GM20431 (cell line): ENCODE results near the gene KIF21B.

ENCODE experiments used
- in situ Hi-C: fragments of 300-500 bp; cut with MseI, MboI; formaldehyde crosslinking; loops from one replicate; pipeline ENCODE4 v1.15.0; 2020; ENCODE audit warnings: low sequenced_read_pairs; ENCODE audit not compliant: unreplicated experiment

KIF21B gene

GRCh38 chr1:201048521-201048920, 25.0 kb upstream of the KIF21B start:
- in situ Hi-C loops: loop anchor here (10.0 kb wide), 1 partner anchor 74 kb away; no protein-coding TSS in a partner anchor

GRCh38 chr1:201044119-201044518, 20.6 kb upstream of the KIF21B start:
- in situ Hi-C loops: loop anchor here (10.0 kb wide), 1 partner anchor 69 kb away; no protein-coding TSS in a partner anchor

- in situ Hi-C loops: loop anchor here (10.0 kb wide), 1 partner anchor 68 kb away; no protein-coding TSS in a partner anchor
Observed at GRCh38 chr1:201042779-201043461, 19.4 kb upstream of the KIF21B start.

- in situ Hi-C loops: loop anchor here (10.0 kb wide), 1 partner anchor 66 kb away; no protein-coding TSS in a partner anchor
Observed at GRCh38 chr1:201041011-201041410, 17.5 kb upstream of the KIF21B start.

- in situ Hi-C loops: loop anchor here (10.0 kb wide), 1 partner anchor 65 kb away; no protein-coding TSS in a partner anchor
Observed at GRCh38 chr1:201039876-201040275, 16.4 kb upstream of the KIF21B start.

- in situ Hi-C loops: no loop called here
Observed at GRCh38 chr1:201039418-201039817, 15.9 kb upstream of the KIF21B start.

- in situ Hi-C loops: no loop called here
Observed at GRCh38 chr1:201038186-201038876, 14.8 kb upstream of the KIF21B start.

GRCh38 chr1:201036188-201036842, 12.8 kb upstream of the KIF21B start:
- in situ Hi-C loops: no loop called here

GRCh38 chr1:201034671-201035070, 11.2 kb upstream of the KIF21B start:
- in situ Hi-C loops: no loop called here

- in situ Hi-C loops: no loop called here
Observed at GRCh38 chr1:201032408-201032807, 8.9 kb upstream of the KIF21B start.

- in situ Hi-C loops: no loop called here
Observed at GRCh38 chr1:201028461-201028889, 5.0 kb upstream of the KIF21B start.

- in situ Hi-C loops: no loop called here
Observed at GRCh38 chr1:201026836-201027235, 3.3 kb upstream of the KIF21B start.

- in situ Hi-C loops: no loop called here
Observed at GRCh38 chr1:201026234-201026633, 2.7 kb upstream of the KIF21B start.

GRCh38 chr1:201025571-201026002, 2.1 kb upstream of the KIF21B start:
- in situ Hi-C loops: no loop called here

GRCh38 chr1:201024625-201024998, 1.1 kb upstream of the KIF21B start:
- in situ Hi-C loops: no loop called here

GRCh38 chr1:201023920-201024624, 558 bp upstream of the KIF21B start:
- in situ Hi-C loops: no loop called here

- in situ Hi-C loops: no loop called here
Observed at GRCh38 chr1:201022820-201023516, 546 bp downstream of the KIF21B start.

GRCh38 chr1:201022493-201022819, 1.1 kb downstream of the KIF21B start:
- in situ Hi-C loops: no loop called here

GRCh38 chr1:201021630-201022492, 1.7 kb downstream of the KIF21B start:
- in situ Hi-C loops: no loop called here
